ENCODE measurements around the gene HMG20B. TPM values are rescaled to one million over a fixed set of nuclear protein-coding genes. Genes with fewer than 3 reads are reported as not detected.

Gene HMG20B
- total and polyA plus RNA-seq, 2 of the 8 experiments (the other 6 are each of a cell fraction or from before 2014, with no cell fraction given): 42.9 to 74.2 TPM

DNA sequence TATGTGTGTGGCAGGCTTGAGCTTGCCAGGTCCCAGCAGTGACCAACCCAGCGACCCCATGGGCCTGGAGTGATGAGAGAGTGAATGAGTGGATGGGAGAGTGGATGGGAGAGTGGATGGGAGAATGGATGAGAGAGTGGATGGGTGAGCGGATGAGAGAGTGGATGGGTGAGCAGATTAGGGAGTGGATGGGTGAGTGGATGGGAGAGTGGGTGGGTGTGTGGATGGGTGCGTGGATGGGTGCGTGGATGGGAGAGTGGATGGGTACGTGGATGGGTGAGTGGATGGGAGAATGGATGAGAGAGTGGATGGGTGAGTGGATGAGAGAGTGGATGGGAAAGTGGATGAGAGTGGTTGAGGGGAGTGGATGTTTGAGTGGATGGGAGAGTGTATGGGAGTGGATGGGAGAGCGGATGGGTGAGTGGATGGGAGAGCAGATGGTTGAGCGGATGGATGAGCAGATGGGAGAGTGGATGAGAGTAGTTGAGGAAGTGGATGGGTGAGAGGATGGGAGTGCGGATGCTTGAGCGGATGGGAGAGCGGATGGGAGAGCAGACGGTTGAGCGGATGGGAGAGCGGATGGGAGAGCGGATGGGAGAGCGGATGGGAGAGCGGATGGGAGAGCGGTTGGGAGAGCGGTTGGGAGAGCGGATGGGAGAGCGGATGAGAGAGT is 44.1 kb upstream of the HMG20B start:
- Histone ChIP-seq H3K79me1 (ENCODE audit: low read depth, low read length) (no peaks in the 10 kb centered on the region), H3K23me2 (ENCODE audit: low read depth, low read length) (peaks cover 9% of the 10 kb centered on the region; the same call in 1 of the 2 replicates), H2AFZ (ENCODE audit: low read length) (no peak overlapping the region), H4K20me1 (replicated peaks in 1 of 2; ENCODE audit: control insufficient read depth in 1 of 2, insufficient read depth in 2 of 2, low read length in 2 of 2) (peaks cover 0 to 6% of the 10 kb centered on the region in 2 experiments), H3K36me3 (ENCODE audit: control insufficient read depth in 2 of 4, insufficient read depth in 4 of 4, low read length in 3 of 4) (peaks cover 7 to 32% (median 20%) of the 10 kb centered on the region in 4 experiments; a peak in 7 of 8 replicates), H3K9me3 (ENCODE audit: insufficient read depth in 2 of 2, low read depth in 1 of 2, low read length in 1 of 2) (no peaks in the 10 kb centered on the region), H2BK12ac (ENCODE audit: low read depth, low read length) (no peak overlapping the region), H3K27ac (ENCODE audit: low read depth, low read length) (no peak overlapping the region), H2BK15ac (ENCODE audit: low read length) (no peak overlapping the region), H2AK5ac (ENCODE audit: low read depth, low read length) (no peak overlapping the region), H2BK20ac (ENCODE audit: low read length) (no peak overlapping the region), H3K4ac (replicated peaks; ENCODE audit: insufficient read length, low read depth, low read length) (no peak overlapping the region), H3K18ac (ENCODE audit: extremely low read depth, low read length) (no peak overlapping the region), H3K14ac (ENCODE audit: insufficient read length) (no peak overlapping the region), H4K8ac (ENCODE audit: extremely low read depth, insufficient read depth, low read length) (no peak overlapping the region), H3K4me1 (replicated peaks in 1 of 4; ENCODE audit: control insufficient read depth in 3 of 4, insufficient read depth in 4 of 4, low read length in 3 of 4) (no peaks in the 10 kb centered on the region; a peak in 1 of 7 replicates), H3K56ac (replicated peaks; ENCODE audit: insufficient read length, low read depth, low read length) (no peak overlapping the region), H3K9ac (replicated peaks in 1 of 4; ENCODE audit: extremely low read depth in 1 of 4, low read depth in 3 of 4, low read length in 3 of 4) (no peak overlapping the region), H4K5ac (ENCODE audit: insufficient read length, low read depth, low read length) (no peak overlapping the region), H3K4me2 (ENCODE audit: insufficient read depth in 1 of 2, low read depth in 2 of 2, low read length in 2 of 2) (no peak overlapping the region), H4K91ac (replicated peaks; ENCODE audit: insufficient read length, low read length) (no peak overlapping the region), H3K23ac (ENCODE audit: insufficient read length) (no peak overlapping the region), H2BK120ac (replicated peaks; ENCODE audit: low read depth, low read length) (no peak overlapping the region), H2BK5ac (ENCODE audit: low read depth, low read length) (no peak overlapping the region), H3K27me3 (replicated peaks in 1 of 4; ENCODE audit: control insufficient read depth in 3 of 4, extremely low read depth in 1 of 4, insufficient read depth in 3 of 4, low read length in 3 of 4) (no peaks in the 10 kb centered on the region), H3K4me3 (ENCODE audit: extremely low read depth in 1 of 4, insufficient read depth in 2 of 4, low read depth in 3 of 4, low read length in 4 of 4) (no peak overlapping the region), H3K79me2 (ENCODE audit: control insufficient read depth in 1 of 2, insufficient read depth in 2 of 2, low read length in 2 of 2) (no peaks in the 10 kb centered on the region)
- 90 to 100% methylated on average over 5 to 20 of the region's 20 CpGs for WGBS, 2 experiments (ENCODE audit: extremely low coverage in 1 of 2, insufficient coverage in 1 of 2, insufficient read length in 1 of 2, insufficient replicate concordance in 2 of 2, low coverage in 1 of 2, low lambda C conversion rate in 2 of 2, missing lambda C conversion rate in 1 of 2)
- CTCF ChIA-PET (ENCODE audit: partially characterized antibody): interaction anchor here (0.8 kb wide), 1 partner anchor 17 kb away, joined by 3 read pairs; no protein-coding TSS in a partner anchor
- no peak for DNase-seq (ENCODE audit: low read depth in 1 of 2, low spot score in 2 of 2)
- POLR2A ChIA-PET (ENCODE audit: partially characterized antibody): interaction anchor here (1.0 to 4.3 kb wide), 3 partner anchors 9 to 16 kb away, joined by 4 to 30 read pairs (median 5); partner anchors contain the start of gene TEKTIP1
- no peak for FAIRE-seq
- TF ChIP-seq BRCA1 (IDR thresholded peaks at IDR 0.05; ENCODE audit: low read depth, low read length) (no peak), HDAC6 (IDR thresholded peaks at IDR 0.05; ENCODE audit: low read depth, low read length) (no peak), ATF2 (IDR thresholded peaks at IDR 0.05; ENCODE audit: low read length) (no peak), CREB1 (IDR thresholded peaks at IDR 0.05) (no peak), GABPA (IDR thresholded peaks at IDR 0.05; ENCODE audit: borderline replicate concordance, insufficient read depth, low read length) (no peak), CHD1 (IDR thresholded peaks at IDR 0.05; ENCODE audit: low read depth, low read length) (no peak), POLR2AphosphoS5 (IDR thresholded peaks at IDR 0.05; ENCODE audit: low read depth, low read length) (no peak), SP4 (IDR thresholded peaks at IDR 0.05; ENCODE audit: low read length) (no peak), RFX5 (IDR thresholded peaks at IDR 0.05; ENCODE audit: borderline replicate concordance, low read depth, low read length) (no peak), EP300 (IDR thresholded peaks at IDR 0.05; ENCODE audit: borderline replicate concordance in 1 of 2, low read depth in 2 of 2, low read length in 2 of 2) (no peak)
- TF ChIP-seq, protein P1, sequence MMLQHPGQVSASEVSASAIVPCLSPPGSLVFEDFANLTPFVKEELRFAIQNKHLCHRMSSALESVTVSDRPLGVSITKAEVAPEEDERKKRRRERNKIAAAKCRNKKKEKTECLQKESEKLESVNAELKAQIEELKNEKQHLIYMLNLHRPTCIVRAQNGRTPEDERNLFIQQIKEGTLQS (IDR thresholded peaks at IDR 0.05; ENCODE audit: insufficient read depth, low read depth, low read length): no peak
